NCI-H2196 treated with DMSO at 0.1 percent for 48 hours (cell line): ENCODE results near the gene TEX29.

Experiments
- DNase-seq: peaks from one replicate; lab custom pipeline; 2025; ENCODE audit not compliant: unreplicated experiment; lab: John Stamatoyannopoulos, UW

Gene TEX29

GRCh38 chr13:111367340-111367739, 46.9 kb downstream of the TEX29 start:
- no peak for DNase-seq

DNA sequence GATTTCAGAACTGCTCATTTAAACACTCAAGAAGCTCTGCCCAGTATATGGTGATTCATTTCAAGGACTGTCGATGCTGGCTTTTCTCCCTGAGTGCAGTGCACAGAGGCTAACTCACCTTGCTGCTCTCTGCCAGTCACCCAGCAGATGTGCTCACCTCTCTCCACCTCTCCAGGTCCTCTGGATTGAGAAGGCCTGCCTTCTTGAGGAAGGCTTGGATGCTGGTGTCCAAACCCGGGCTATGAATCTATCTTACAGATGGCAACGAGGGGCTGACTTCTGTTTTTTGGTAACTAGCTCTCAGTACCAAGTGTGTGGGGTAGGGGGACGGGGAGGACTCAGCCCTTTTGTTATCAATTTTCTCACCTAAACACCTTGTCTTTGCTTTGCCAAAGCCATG, 47.6 kb downstream of the TEX29 start:
- no peak for DNase-seq

DNA sequence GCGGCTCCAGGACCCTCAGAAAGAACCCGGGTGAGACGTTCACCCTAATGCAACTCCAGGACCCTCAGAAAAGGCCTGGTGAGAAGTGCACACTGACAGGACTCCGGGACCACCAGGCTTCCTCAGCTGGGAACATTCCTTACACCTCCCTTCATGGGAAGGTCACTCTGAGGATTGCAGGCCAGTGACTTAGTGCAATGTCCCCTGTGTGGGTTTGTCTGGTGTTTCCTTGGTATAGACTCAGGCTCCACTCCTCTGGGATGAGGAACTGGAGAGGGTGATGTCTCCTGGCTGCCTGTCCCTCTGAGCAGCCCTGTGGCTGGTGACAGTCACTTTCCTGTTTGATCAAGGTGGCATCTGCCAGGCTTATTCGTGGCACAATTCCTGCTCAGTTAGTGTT, 49.7 kb downstream of the TEX29 start:
- DNase-seq = no peak

GRCh38 chr13:111370570-111371535, 50.4 kb downstream of the TEX29 start:
- DNase-seq = no peak

- DNase-seq = no peak
Measured at GRCh38 chr13:111371720-111372119, 51.3 kb downstream of the TEX29 start.

DNA sequence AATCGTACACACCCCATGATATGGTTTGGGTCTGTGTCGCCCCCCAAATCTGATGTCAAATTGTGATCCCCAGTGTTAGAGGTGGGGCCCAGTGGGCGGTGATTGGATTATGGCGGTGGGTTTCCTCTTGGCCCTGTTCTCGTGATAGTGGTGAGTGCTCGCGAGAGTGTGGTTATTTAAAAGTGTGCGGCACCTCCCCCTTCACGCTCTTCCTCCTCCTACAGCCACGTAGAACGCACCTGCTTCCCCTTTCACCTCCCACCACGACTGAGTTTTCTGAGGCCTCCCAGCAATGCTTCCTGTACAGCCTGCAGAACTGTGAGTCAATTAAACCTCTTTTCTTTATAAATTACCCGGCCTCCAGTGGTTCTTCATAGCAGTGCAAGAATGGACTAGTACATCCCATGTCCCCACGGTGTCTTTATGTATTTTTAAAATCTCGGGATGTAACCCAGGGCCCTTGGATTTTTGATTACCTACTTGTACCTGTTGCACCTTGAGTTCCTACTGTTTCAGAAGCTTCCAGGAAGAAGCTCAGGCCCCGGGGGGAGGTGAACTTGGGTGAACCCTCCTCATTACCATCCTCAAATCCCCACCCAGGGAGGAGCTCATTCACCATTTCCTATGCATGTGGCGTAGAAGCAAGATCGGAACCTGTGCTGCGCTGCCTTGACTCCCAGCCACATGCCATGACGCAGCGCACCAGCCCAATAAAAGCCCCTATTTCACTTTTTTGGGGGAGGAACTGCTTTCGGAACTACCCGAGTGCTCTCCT, 52.4 kb downstream of the TEX29 start:
- DNase-seq = no peak

- no peak for DNase-seq
Measured at GRCh38 chr13:111373486-111373885, 53.0 kb downstream of the TEX29 start.

DNA sequence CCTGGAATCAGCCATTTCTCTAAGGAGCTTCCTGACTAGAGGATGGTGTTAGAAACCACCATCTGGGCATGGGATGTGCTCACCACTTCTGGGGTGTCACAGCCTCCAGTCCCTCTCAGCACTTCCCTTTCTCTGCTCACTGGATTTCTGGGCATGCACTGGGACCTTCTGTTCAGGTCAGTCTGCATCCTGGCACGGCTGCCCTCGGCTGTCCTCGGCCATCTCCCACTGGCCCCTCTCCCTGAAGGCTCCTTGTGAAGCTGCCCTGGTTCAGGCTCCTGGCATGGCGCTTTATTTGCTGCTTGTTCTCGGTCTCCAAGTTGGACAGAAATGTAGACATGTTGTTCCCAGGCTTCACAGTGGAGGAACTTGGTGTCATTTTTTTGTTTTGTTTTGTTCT, 60.0 kb downstream of the TEX29 start:
- DNase-seq = no peak

GRCh38 chr13:111382411-111382810, 62.0 kb downstream of the TEX29 start:
- DNase-seq = no peak

DNA sequence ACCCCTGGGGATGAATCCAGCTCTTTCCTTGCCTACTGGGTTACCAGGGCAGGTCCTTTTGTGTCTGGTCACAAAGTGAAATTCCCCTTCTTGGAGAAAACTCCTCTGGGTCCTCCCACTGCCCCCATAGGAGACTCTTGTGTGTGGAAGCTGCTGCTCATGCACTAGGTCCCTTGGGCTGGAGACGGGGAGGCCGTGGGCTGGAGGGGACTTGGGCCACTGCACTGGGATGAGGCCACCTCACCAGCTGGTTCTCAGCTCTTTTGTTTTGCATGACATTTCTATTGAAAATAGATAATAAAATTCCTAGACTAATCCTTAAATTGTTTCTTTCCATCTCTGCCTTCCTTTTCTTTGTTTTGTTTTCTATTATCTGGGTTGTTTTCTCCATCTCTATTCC, 62.4 kb downstream of the TEX29 start:
- DNase-seq = no peak

GRCh38 chr13:111383591-111384440, 63.4 kb downstream of the TEX29 start:
- DNase-seq = no peak

DNA sequence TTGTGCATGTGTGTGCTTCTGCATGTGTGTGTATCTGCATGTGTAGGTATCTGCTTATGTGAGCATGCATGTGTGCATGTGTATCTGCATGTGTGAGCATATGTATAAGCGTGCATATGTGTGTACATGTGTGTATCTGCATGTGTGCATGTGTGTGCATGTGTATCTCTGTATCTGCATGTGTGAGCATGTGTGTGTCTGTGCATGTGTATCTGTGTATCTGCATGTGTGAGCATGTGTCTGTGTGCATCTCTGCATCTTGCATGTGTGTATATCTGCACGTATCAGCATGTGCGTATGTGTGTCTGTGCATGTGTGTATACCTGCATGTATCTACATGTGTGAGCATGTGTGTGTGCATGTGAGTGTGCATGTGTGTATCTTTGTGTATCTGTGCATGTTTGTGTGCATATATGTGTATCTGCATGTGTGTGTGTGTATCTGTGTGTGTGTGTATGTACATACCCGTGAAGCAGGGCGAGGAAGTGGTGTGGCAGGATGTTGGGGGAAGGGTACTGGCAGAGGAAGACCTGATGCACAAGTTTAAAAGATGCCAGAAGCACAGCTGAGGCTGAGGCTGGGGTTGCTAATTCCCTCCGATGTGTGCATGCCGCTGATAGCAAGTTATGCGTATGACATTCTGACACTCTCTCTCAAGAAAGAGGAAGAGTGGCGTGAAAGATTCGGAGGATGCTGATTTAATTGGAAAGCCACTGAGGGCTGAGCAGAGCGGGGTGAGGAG, 64.2 kb downstream of the TEX29 start:
- DNase-seq = no peak

GRCh38 chr13:111385183-111385857, 64.9 kb downstream of the TEX29 start:
- DNase-seq = no peak

DNA sequence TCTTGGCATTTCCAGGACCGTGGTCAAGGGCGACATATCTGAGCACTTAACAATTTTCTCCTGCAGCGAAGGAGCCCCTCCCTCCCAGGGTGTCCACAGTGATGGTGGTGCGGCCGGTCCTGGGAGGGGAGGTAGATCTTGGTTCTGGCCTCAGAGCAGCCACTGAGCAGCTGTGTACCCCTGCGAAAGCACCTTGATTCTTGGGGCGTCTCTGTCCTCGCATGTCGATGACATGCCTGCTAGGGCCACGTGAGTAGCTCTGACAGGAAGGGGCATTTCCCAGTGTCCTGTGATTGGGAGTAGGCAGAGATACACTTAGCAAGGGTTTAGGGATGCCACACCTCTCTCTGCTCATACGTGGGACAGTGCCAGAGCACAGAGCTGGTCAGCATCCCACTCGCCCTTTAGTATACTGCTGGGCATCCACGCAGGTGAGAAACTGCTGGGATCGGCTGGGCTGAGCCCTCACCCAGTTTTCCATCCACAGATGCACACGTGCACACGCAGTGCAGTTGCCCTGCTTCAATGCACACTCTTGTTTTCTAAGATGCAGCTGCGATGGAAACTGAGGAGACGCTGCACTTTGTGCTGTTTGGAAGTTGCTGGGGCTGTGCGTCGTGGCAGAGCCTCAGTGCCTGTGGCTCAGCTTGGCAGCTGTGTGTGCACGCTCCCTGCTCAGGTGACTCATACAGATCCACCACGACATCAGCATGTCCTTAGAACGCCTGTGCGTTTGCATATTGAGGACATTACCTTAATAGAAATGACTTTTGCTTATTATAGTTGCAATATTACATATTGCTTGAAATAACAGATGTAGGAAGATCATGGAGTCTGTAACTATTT, 66.8 kb downstream of the TEX29 start:
- DNase-seq = no peak

DNA sequence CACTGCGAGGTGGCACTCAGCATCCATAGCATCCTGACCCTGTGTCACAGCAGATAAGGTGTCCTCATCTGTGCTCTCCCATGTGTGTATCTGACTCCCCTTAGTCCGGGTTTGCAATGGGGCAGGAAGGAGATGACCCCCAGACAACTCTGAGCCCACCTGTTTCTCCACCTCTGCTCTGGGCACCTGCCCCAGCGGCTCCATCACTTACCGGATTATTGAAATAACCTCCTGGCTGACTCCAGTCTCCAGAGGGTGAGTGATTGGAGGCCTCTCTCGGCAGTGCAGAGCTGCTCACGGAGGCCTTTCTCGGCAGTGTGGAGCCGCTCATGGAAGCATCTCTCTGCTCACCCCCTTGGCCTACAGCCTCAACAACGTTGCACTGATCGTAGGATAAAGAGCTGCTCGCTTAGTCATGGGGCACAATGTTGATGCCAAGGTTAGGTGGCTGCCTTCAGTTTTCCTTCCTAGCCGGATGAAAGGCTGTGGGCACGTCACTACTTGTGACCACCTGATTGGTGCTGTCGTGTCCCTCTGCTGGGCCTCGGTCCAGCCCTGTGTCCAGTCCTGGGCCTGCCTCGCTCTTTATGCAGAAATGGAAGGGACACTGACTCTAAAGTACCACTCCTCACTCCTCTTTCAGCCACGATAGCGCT, 67.6 kb downstream of the TEX29 start:
- no peak for DNase-seq

DNA sequence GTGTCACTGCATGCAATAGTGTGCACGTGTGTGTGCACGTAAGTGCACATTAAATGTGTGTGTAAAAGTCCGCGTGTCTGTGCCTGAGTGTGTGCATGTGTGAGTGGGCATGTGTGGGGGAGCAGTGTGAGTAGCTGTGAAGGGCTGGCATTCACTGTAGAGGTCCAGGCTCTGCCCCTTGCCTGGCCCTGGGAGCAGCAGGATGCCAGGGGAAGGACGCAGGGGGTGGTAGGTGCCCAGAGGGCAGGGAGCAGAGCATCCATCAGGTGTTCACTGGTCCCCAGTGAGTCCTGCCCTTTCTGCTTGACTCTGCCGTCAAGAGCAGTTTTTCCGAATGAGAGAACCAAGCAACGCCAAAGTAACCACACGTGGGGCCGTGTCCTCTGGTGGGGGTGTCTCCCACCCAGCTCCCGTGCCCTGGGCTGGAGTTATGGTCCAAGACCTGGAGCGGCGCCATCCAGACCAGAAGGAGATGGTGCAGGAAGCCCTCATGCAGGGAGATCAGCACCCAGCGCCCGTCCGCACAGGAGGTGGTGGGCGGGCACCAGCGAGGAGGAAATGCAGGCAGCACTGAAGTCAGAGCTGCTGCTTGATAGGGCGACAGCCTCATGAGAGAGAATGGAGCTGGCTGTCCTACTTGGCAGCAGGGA, 68.5 kb downstream of the TEX29 start:
- no peak for DNase-seq

DNA sequence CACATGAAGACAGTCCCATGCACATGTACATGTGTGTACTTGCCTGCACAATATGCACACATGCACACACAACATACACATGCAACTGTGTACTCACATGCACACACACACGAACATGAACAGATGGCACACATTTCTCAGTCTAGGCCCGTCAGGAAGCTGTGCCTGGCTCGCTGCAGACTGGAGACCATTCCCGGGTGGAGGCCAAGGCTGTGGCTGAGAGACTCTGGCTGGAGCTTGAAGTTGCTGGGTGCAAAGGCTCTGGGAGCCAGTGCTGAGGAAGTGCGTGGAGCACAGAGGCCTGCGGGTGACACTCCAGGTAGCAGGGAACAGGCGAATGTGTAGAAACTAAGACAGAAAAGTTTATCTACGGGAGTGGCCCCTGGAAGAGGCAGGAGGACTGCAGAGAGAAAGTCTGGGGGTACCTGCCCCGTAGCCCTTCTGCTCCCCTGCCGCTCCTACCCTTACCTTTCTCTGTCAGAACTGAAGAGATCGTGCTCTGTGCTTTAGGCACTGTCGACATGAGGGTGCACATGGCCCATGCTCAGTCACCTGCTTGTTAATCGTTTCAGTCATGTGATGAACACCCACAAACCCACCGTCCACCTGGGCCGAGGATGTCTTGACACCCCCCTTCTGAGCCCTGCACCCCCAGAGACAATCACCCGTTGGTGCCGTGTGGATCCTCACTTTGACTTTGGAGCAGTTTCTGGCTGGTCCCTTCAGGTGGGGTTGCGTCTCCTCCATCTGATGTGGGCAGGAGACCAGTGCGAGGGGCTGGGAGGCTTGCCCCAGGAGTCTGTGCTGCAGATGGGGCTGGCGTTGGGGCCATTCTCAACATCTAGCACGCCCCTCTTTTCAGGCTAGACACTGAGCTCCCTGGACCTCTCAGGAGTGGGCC, 69.4 kb downstream of the TEX29 start:
- no peak for DNase-seq
